HEK293 (cell line): ENCODE results near the gene AKAP9.
A peak's percentile ranks its signal among the peaks of the same experiment; 100 is the strongest.
"Not testable (repeated sequence)": the region's sequence is repeated elsewhere in the genome, so short reads cannot be mapped to it uniquely, and the experiment has no call there.

ENCODE experiments used
- CTCF ChIA-PET: fragments of 350-600 bp; formaldehyde crosslinking; extraction: SDS; loops from one replicate; lab custom pipeline; 2021; ENCODE audit warnings: antibody characterized with exemption; lab: Yijun Ruan, JAX
- POLR2A ChIA-PET: fragments of 300-600 bp; formaldehyde crosslinking; extraction: SDS; loops from one replicate; lab custom pipeline; 2020; ENCODE audit warnings: antibody characterized with exemption, inconsistent platforms; lab: Yijun Ruan, JAX
- H3K27ac ChIP-seq: fragments of 200-500 bp; sonication (Bioruptor generic); 2 replicates; pipeline ENCODE4 v1.5.1; 2014; ENCODE audit warnings: low read depth, low read length, control low read depth, inconsistent platforms; ENCODE audit errors: extremely low read depth
- H3K36me3 ChIP-seq, 2 experiments: fragments of 200-500 bp in 1 of 2; sonication (Bioruptor generic) in 1 of 2; 1 replicate in 1 of 2; 2 replicates in 1 of 2; pipeline ENCODE4 v1.5.1; 2014 to 2017; ENCODE audit warnings: inconsistent platforms in 2 of 2, low read length in 2 of 2; ENCODE audit not compliant: control insufficient read depth in 2 of 2, insufficient read depth in 1 of 2
- H3K4me1 ChIP-seq: fragments of 200-500 bp; sonication (Bioruptor generic); 2 replicates; pipeline ENCODE4 v1.5.1; 2014; ENCODE audit warnings: mild to moderate bottlenecking, low read length, inconsistent platforms; ENCODE audit not compliant: control insufficient read depth, insufficient read depth
- H3K4me3 ChIP-seq: 2 replicates; pipeline ENCODE4 v1.5.1; 2011; ENCODE audit warnings: low read depth, mild to moderate bottlenecking, control low read depth, low read length, moderate library complexity
- H3K9me3 ChIP-seq: fragments of 200-500 bp; sonication (Bioruptor generic); 2 replicates; pipeline ENCODE4 v1.5.1; 2014; ENCODE audit warnings: low read depth, low read length, inconsistent platforms; ENCODE audit not compliant: control insufficient read depth, insufficient read depth
- KLF10 ChIP-seq: fragments of 450-650 bp; IDR thresholded peaks from 2 replicates; pipeline ENCODE4 v1.5.1; 2018; ENCODE audit warnings: missing biosample characterization, mild to moderate bottlenecking, missing genetic modification characterization
- MZF1 ChIP-seq: fragments of 450-650 bp; formaldehyde crosslinking; IDR thresholded peaks from 2 replicates; pipeline ENCODE4 v1.5.1; 2017; ENCODE audit warnings: missing biosample characterization, missing genetic modification characterization, borderline replicate concordance
- OVOL3 ChIP-seq: fragments of 450-650 bp; formaldehyde crosslinking; IDR thresholded peaks from 2 replicates; pipeline ENCODE4 v1.5.1; 2016; ENCODE audit warnings: missing biosample characterization, missing genetic modification characterization
- SP2 ChIP-seq: fragments of 450-650 bp; formaldehyde crosslinking; IDR thresholded peaks from 2 replicates; pipeline ENCODE4 v1.5.1; 2016; ENCODE audit warnings: missing biosample characterization, missing genetic modification characterization
- ZBTB21 ChIP-seq: fragments of 450-650 bp; formaldehyde crosslinking; IDR thresholded peaks from 2 replicates; pipeline ENCODE4 v1.5.1; 2017; ENCODE audit warnings: missing biosample characterization, missing genetic modification characterization
- ZBTB8A ChIP-seq: fragments of 450-650 bp; formaldehyde crosslinking; IDR thresholded peaks from 2 replicates; pipeline ENCODE4 v1.5.1; 2016; ENCODE audit warnings: missing biosample characterization, missing genetic modification characterization
- ZFP37 ChIP-seq: fragments of 450-650 bp; formaldehyde crosslinking; IDR thresholded peaks from 2 replicates; pipeline ENCODE4 v1.5.1; 2016; ENCODE audit warnings: missing biosample characterization, missing genetic modification characterization
- ZNF121 ChIP-seq: fragments of 450-650 bp; formaldehyde crosslinking; IDR thresholded peaks from 2 replicates; pipeline ENCODE4 v1.5.1; 2016; ENCODE audit warnings: missing biosample characterization, missing genetic modification characterization
- ZNF175 ChIP-seq: fragments of 450-650 bp; formaldehyde crosslinking; IDR thresholded peaks from 2 replicates; pipeline ENCODE4 v1.5.1; 2016; ENCODE audit warnings: missing biosample characterization, missing genetic modification characterization
- ZNF2 ChIP-seq: fragments of 450-650 bp; formaldehyde crosslinking; IDR thresholded peaks from 2 replicates; pipeline ENCODE4 v1.5.1; 2016; ENCODE audit warnings: missing biosample characterization, missing genetic modification characterization
- ZNF221 ChIP-seq: fragments of 450-650 bp; formaldehyde crosslinking; IDR thresholded peaks from 2 replicates; pipeline ENCODE4 v1.5.1; 2017; ENCODE audit warnings: missing biosample characterization, missing genetic modification characterization, borderline replicate concordance
- ZNF426 ChIP-seq: fragments of 450-650 bp; formaldehyde crosslinking; IDR thresholded peaks from 2 replicates; pipeline ENCODE4 v1.5.1; 2017; ENCODE audit warnings: missing biosample characterization, missing genetic modification characterization, mild to moderate bottlenecking, inconsistent platforms, moderate library complexity
- ZNF433 ChIP-seq: fragments of 450-650 bp; formaldehyde crosslinking; IDR thresholded peaks from 2 replicates; pipeline ENCODE4 v1.5.1; 2016; ENCODE audit warnings: missing biosample characterization, missing genetic modification characterization, low read depth
- ZNF561 ChIP-seq: fragments of 450-650 bp; IDR thresholded peaks from 2 replicates; pipeline ENCODE4 v1.5.1; 2018; ENCODE audit warnings: missing biosample characterization, missing genetic modification characterization, borderline replicate concordance
- ZNF624 ChIP-seq: fragments of 450-650 bp; formaldehyde crosslinking; IDR thresholded peaks from 2 replicates; pipeline ENCODE4 v1.5.1; 2017; ENCODE audit warnings: missing biosample characterization, missing genetic modification characterization
- ZNF654 ChIP-seq: fragments of 450-650 bp; formaldehyde crosslinking; IDR thresholded peaks from 2 replicates; pipeline ENCODE4 v1.5.1; 2016; ENCODE audit warnings: low read depth, missing biosample characterization, missing genetic modification characterization
- ZNF747 ChIP-seq: fragments of 450-650 bp; formaldehyde crosslinking; IDR thresholded peaks from 2 replicates; pipeline ENCODE4 v1.5.1; 2016; ENCODE audit warnings: missing biosample characterization, missing genetic modification characterization
- ZNF791 ChIP-seq: fragments of 450-650 bp; formaldehyde crosslinking; IDR thresholded peaks from 2 replicates; pipeline ENCODE4 v1.5.1; 2016; ENCODE audit warnings: missing biosample characterization, missing genetic modification characterization
- ZSCAN23 ChIP-seq: fragments of 450-650 bp; formaldehyde crosslinking; IDR thresholded peaks from 2 replicates; pipeline ENCODE4 v1.5.1; 2016; ENCODE audit warnings: missing biosample characterization, missing genetic modification characterization
- TF ChIP-seq, protein P1 (sequence below): fragments of 450-650 bp; formaldehyde crosslinking; IDR thresholded peaks from 2 replicates; pipeline ENCODE4 v1.5.1; 2016; ENCODE audit warnings: missing biosample characterization, missing genetic modification characterization
- TF ChIP-seq, protein P2 (sequence below): fragments of 450-650 bp; formaldehyde crosslinking; IDR thresholded peaks from 2 replicates; pipeline ENCODE4 v1.5.1; 2016; ENCODE audit warnings: missing biosample characterization, missing genetic modification characterization
- TF ChIP-seq, protein P3 (sequence below): fragments of 450-650 bp; formaldehyde crosslinking; IDR thresholded peaks from 2 replicates; pipeline ENCODE4 v1.5.1; 2016; ENCODE audit warnings: missing biosample characterization, missing genetic modification characterization

Gene AKAP9

DNA sequence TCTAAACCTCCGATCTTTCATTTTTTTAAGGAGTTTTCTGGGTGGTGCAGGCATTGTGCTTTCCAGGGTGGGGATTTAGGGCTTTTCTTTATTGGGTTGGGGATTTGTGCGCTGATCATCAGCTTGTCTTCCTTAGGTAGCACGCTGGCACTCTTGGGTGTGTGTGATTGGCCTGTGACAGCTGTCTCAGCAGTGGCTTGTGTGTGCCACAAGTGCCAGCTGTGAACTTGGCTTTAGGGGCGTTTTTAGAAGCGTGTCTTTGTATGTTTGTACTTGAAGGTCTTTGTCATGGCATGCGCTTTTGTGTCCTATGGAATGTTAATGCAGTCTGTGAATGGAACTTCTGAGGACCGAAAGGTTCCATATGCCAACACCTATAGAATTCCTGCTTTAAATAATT is 788 bp downstream of the AKAP9 start (continued):
- TF ChIP-seq MZF1 (peak; percentile 97), ZFP37 (no peak), ZNF426 (tag by site-specific recombination) (no peak), ZBTB21 (tag by site-specific recombination) (no peak), ZNF433 (tag by site-specific recombination) (no peak), KLF10 (tag by site-specific recombination) (no peak)

DNA sequence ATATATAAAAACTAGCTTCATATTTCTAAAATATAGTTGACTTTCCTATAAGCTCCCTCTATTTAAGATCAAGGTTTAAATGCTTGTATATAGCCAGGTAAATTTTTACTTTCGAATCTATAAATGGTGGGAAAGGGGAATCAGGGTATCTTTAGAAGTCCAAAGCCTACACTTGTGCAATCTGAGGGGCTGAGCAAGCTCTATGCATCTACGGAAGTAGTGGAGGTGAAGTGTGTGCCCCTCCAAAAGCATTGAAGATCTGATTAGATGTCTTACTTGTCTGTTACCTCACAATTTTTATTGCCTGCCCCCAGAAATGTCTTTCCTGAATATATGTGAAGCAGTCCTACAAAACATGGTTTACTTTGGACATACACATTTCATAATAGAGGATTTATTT is 1.6 kb downstream of the AKAP9 start:
- Histone ChIP-seq H3K4me1 (peaks cover 7% of the 10 kb centered on the region; the same call in 1 of the 2 replicates), H3K27ac (no peak overlapping the region), H3K9me3 (no peaks in the 10 kb centered on the region), H3K36me3 (no peaks in the 10 kb centered on the region), H3K4me3 (peak overlapping the region; percentile 61)
- ChIA-PET POLR2A (interaction anchor here (1.4 to 3.0 kb wide), 2 partner anchors 62 to 505 kb away, joined by 4 to 10 read pairs; partner anchors contain the start of genes GATAD1 and MTERF1), CTCF (interaction anchor here (0.6 to 4.3 kb wide), 2 partner anchors 62 to 473 kb away, joined by 3 to 30 read pairs; partner anchors contain the start of gene MTERF1)
- TF ChIP-seq ZNF654 (tag by site-specific recombination) (no peak), ZNF175 (tag by site-specific recombination) (no peak), ZNF426 (tag by site-specific recombination) (no peak), OVOL3 (no peak), ZNF747 (no peak), ZNF561 (no peak), ZNF791 (tag by site-specific recombination) (no peak), ZBTB8A (tag by site-specific recombination) (no peak), ZSCAN23 (tag by site-specific recombination) (no peak), ZNF221 (no peak), ZNF2 (tag by site-specific recombination) (no peak), ZNF624 (no peak), SP2 (tag by site-specific recombination) (no peak)
- TF ChIP-seq, protein P1, sequence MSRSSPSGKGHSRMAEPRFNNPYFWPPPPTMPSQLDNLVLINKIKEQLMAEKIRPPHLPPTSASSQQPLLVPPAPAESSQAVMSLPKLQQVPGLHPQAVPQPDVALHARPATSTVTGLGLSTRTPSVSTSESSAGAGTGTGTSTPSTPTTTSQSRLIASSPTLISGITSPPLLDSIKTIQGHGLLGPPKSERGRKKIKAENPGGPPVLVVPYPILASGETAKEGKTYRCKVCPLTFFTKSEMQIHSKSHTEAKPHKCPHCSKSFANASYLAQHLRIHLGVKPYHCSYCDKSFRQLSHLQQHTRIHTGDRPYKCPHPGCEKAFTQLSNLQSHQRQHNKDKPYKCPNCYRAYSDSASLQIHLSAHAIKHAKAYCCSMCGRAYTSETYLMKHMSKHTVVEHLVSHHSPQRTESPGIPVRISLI (tag by site-specific recombination), result no peak
- TF ChIP-seq, protein P2, sequence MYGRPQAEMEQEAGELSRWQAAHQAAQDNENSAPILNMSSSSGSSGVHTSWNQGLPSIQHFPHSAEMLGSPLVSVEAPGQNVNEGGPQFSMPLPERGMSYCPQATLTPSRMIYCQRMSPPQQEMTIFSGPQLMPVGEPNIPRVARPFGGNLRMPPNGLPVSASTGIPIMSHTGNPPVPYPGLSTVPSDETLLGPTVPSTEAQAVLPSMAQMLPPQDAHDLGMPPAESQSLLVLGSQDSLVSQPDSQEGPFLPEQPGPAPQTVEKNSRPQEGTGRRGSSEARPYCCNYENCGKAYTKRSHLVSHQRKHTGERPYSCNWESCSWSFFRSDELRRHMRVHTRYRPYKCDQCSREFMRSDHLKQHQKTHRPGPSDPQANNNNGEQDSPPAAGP (tag by site-specific recombination), result no peak
- TF ChIP-seq, protein P3, sequence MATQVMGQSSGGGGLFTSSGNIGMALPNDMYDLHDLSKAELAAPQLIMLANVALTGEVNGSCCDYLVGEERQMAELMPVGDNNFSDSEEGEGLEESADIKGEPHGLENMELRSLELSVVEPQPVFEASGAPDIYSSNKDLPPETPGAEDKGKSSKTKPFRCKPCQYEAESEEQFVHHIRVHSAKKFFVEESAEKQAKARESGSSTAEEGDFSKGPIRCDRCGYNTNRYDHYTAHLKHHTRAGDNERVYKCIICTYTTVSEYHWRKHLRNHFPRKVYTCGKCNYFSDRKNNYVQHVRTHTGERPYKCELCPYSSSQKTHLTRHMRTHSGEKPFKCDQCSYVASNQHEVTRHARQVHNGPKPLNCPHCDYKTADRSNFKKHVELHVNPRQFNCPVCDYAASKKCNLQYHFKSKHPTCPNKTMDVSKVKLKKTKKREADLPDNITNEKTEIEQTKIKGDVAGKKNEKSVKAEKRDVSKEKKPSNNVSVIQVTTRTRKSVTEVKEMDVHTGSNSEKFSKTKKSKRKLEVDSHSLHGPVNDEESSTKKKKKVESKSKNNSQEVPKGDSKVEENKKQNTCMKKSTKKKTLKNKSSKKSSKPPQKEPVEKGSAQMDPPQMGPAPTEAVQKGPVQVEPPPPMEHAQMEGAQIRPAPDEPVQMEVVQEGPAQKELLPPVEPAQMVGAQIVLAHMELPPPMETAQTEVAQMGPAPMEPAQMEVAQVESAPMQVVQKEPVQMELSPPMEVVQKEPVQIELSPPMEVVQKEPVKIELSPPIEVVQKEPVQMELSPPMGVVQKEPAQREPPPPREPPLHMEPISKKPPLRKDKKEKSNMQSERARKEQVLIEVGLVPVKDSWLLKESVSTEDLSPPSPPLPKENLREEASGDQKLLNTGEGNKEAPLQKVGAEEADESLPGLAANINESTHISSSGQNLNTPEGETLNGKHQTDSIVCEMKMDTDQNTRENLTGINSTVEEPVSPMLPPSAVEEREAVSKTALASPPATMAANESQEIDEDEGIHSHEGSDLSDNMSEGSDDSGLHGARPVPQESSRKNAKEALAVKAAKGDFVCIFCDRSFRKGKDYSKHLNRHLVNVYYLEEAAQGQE (tag by site-specific recombination), result no peak

DNA sequence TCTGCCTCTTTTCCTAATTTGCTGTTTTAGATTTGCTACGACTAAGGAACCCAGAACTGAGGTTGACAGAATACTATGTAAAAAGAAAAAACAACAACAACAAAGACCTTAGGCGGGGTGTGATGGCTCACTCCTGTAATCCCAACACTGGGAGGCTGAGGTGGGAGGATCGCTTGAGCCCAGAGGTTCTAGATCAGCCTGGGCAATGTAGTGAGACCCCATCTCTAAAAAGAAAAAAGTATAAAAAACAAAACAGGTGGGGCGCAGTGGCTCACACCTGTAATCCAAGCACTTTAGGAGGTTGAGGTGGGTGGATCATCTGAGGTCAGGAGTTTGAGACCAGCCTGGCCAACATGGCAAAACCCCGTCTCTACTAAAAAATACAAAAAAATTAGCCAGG is 4.3 kb downstream of the AKAP9 start:
- peak; percentile 89 for TF ChIP-seq ZNF121 (tag by site-specific recombination)
- TF ChIP-seq, all 188 proteins: peak for 1; not testable (repeated sequence) for 187
- POLR2A ChIA-PET, result not testable (repeated sequence)

More for the DNA sequence above, 4.3 kb downstream of the AKAP9 start:
- CTCF ChIA-PET, result interaction anchor here (2.4 kb wide), 1 partner anchor 64 kb away, joined by 15 read pairs; the partner anchor contains the start of gene MTERF1
- not testable (repeated sequence) for H3K27ac ChIP-seq, H3K36me3 ChIP-seq, H3K4me3 ChIP-seq, H3K9me3 ChIP-seq, H3K4me1 ChIP-seq
